ENCODE data around the gene FAM222B. TPM values are rescaled to one million over a fixed set of nuclear protein-coding genes. Genes with fewer than 3 reads are reported as not detected.
A peak's percentile ranks its signal among the peaks of the same experiment; 100 is the strongest.

Gene FAM222B
- total RNA-seq, 1 experiment from 2014 or later = 0.46 TPM

- Histone ChIP-seq H3K27me3 (no peaks in the 10 kb centered on the region), H3K9me3 (no peaks in the 10 kb centered on the region), H3K4me3 (no peak overlapping the region), H3K36me3 (peaks cover 69% of the 10 kb centered on the region)
- DNase-seq = no peak
These were observed 95.4 kb downstream of the FAM222B start for GRCh38 chr17:28747051-28747691.

DNA sequence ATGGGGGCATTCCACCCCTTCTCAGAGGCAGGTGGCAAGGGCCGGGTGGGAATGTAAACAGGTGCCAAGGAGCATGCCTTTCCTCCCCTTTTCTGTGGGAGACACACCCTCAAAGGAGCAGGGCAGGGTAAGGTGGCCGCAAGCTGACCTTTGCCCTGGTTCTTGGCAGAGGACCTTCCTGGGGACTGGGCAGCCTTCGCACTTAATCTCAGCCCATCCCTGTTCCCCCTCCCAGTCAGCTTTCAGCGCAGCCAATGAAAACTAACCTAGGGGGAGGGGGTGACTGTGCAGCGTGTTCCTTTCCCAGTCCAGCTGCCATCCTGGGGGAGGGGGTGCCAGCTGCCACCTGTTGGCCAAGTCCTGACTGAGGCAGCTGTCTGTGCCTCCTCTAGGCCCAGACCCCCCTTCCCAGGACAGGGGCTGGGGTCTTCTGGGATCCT lies 96.0 kb downstream of the FAM222B start:
- Histone ChIP-seq H3K9me3 (no peaks in the 10 kb centered on the region), H3K4me3 (no peak overlapping the region; the same call in 1 of the 2 replicates)
- no peak for DNase-seq

DNA sequence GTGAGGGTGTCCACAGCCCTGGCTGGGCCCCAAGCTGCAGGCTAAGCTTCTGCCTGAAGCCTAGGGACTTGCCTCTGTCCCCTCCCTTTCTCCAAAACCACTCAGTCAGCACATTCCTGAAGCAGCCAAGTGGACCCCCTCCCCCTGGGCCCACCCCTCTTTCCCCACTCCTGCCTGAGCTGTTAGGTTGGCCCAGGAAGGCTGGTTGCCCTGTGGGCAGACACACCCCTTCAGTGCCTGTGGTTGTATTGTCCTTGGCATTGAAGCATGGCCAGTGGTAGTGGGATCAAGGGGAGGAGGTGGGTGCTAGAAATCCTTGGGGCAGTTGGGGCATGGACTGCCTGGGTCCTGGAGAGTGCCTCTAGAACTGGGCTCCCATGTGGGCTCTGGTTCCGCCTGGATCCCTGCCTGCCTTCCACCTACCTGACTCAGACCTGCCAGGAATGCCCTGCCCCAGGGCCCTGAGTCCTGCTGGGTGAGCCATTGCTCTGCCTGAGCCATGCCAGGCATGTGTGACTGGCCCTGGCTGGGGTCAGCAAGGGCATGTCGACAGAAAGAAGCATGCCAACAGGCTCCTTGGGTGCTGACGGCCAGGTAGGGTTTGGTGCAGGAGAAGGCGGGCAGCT lies 96.7 kb downstream of the FAM222B start:
- peak; percentile 64 for DNase-seq
- peak overlapping the region; percentile 99 for H3K4me3 ChIP-seq
- H3K9me3 ChIP-seq = no peaks in the 10 kb centered on the region
- no peaks in the 10 kb centered on the region for H3K27me3 ChIP-seq
- peaks cover 58% of the 10 kb centered on the region for H3K36me3 ChIP-seq

More for the DNA sequence above, 96.0 kb downstream of the FAM222B start:
- Histone ChIP-seq H3K36me3 (peaks cover 65% of the 10 kb centered on the region), H3K27me3 (no peaks in the 10 kb centered on the region)

GRCh38 chr17:28744972-28745785 lies 97.4 kb downstream of the FAM222B start:
- no peaks in the 10 kb centered on the region for H3K9me3 ChIP-seq
- H3K36me3 ChIP-seq = peaks cover 51% of the 10 kb centered on the region

GRCh38 chr17:28744104-28744971 lies 98.3 kb downstream of the FAM222B start:
- no peaks in the 10 kb centered on the region for H3K9me3 ChIP-seq
- peak overlapping the region; percentile 99 for H3K4me3 ChIP-seq
- peaks cover 44% of the 10 kb centered on the region for H3K36me3 ChIP-seq
- no peaks in the 10 kb centered on the region for H3K27me3 ChIP-seq
- peak; percentile 62 for DNase-seq

More at GRCh38 chr17:28744972-28745785, 97.4 kb downstream of the FAM222B start:
- peak; percentile 59 for DNase-seq
- Histone ChIP-seq H3K27me3 (no peaks in the 10 kb centered on the region), H3K4me3 (peak overlapping the region; percentile 99)

DNA sequence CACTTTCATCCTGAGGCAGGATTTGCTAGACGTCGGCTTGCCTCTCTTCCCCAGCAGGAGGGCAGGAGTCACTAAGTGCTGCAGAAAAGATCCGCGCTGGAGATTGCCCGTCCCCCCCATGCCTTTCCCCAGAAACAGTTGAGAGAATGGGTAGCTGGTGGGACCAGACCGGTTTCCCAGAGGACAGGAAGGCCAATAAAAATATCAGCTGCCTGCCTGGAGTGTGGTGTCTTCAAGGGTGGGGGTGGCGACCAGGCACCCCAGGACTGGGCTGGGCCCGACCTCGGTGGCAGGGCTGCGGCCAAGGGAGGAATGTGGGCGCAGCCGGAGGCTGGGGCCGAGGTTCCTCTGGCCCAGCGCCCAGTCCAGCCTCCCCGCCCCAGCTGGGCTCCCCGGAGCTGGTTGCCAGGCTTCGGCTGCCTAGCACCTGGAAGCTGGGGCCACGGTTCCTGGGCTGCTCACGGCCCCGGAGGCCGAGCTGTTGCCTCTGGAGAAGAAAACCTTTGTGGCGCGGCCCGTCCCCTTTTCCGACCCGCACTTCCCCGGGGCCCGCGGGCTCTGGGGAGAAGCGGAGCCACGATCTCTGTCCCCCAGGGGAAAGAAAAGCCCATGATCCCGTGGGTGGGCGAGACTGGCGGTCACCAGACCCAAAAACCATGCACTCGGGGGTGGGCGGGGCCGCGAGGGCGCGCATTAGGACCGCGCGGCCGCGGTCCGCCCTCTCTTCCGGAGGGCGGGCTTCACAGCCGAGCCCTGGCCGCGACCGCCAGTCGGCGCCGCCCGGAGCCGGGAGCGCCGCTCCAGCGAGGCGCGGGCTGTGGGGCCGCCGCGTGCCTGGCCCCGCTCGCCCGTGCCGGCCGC lies 99.1 kb downstream of the FAM222B start, which contains the start of gene TRAF4:
TRAF4 (plus strand) TSS at position 769 of the 861 bp plus-strand sequence. CDS start 102 bp downstream, outside the sequence.
- Histone ChIP-seq H3K27me3 (no peaks in the 10 kb centered on the region), H3K9me3 (no peaks in the 10 kb centered on the region), H3K4me3 (peak within 1 kb of the TSS; percentile 99), H3K36me3 (peaks cover 36% of the 10 kb centered on the region)
- peak; percentile 90 for DNase-seq

- no peak for DNase-seq
- H3K9me3 ChIP-seq = no peaks in the 10 kb centered on the region
- H3K27me3 ChIP-seq = no peaks in the 10 kb centered on the region
- no peak overlapping the region for H3K4me3 ChIP-seq
- peaks cover 17% of the 10 kb centered on the region for H3K36me3 ChIP-seq
These were observed 100.9 kb downstream of the FAM222B start for GRCh38 chr17:28741358-28742349.

DNA sequence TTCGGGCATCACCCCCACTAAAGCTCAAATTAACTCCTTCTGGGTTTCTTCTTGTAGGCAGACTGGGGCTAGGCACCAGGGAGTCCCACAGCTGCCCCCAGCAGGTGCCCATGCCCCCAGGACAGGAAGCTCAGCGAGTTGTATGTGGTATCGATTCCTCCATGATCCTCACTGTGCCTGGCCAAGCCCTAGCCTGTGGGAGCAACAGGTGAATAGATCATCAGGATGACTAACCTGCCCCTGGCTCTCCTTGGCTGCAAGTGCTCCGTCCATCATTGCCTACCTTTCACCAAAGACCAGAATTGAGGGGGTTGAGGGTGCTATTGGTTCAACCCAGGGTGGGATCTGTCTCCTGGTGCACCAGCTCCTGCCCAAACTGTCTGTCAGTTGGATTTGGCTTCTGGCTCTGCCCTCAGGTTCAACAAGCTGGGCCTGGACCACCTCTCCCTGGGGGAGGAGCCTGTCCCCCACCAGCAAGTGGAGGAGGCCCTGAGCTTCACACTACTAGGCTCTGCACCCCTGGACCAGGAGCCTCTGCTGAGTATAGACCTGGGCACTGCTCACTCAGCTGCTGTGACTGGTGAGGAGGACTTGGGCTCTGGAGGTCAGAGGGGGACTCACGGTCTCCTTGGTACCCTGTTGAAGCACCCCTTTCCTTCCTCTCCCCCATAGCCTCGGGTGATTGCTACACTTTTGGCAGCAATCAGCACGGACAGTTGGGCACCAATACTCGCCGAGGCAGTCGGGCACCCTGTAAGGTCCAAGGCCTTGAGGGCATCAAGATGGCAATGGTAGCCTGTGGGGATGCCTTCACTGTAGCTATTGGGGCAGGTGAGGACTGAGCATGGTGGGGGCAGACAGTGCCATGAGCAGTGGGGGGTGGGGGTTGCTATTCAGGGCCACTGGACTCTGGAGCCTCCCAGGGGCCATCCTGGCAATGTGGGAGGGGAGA lies 101.9 kb downstream of the FAM222B start:
- H3K27me3 ChIP-seq = no peaks in the 10 kb centered on the region
- H3K36me3 ChIP-seq = peaks cover 8% of the 10 kb centered on the region
- H3K4me3 ChIP-seq = no peak overlapping the region
- DNase-seq = no peak
- H3K9me3 ChIP-seq = no peaks in the 10 kb centered on the region

DNA sequence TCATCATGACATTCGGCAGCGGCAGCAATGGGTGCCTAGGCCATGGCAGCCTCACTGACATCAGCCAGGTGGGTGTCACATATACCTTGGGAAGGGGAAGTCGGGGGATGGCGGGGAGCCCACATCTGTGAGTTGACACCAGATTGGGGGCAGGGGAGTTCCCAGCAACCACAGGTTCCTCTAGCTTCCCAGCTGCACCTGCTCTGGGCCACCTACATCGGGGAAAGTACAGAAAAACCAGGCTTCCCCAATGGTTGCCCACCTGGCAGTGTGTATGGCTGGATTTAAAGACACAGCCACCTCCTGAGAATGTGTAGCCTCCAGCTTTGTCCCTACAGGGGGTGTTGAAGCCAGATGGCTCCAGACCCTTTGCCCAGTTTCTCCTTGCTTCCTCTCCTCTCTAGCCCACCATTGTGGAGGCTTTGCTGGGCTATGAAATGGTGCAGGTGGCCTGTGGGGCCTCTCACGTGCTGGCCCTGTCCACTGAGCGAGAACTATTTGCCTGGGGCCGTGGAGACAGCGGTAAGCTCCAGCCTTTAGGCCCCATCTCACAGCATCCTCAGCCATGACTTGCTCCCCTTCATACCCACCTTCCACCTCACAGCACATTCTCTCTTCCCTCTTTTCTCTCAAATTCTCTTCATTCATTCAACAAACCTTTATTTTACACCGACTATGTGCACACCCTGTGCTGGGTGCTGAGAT lies 103.8 kb downstream of the FAM222B start:
- H3K4me3 ChIP-seq = no peak overlapping the region
- no peaks in the 10 kb centered on the region for H3K27me3 ChIP-seq
- no peak for DNase-seq
- no peaks in the 10 kb centered on the region for H3K36me3 ChIP-seq
- H3K9me3 ChIP-seq = no peaks in the 10 kb centered on the region

GRCh38 chr17:28737770-28738679 lies 104.6 kb downstream of the FAM222B start:
- Histone ChIP-seq H3K36me3 (no peaks in the 10 kb centered on the region), H3K27me3 (no peaks in the 10 kb centered on the region), H3K4me3 (no peak overlapping the region), H3K9me3 (no peaks in the 10 kb centered on the region)
- DNase-seq = no peak

DNA sequence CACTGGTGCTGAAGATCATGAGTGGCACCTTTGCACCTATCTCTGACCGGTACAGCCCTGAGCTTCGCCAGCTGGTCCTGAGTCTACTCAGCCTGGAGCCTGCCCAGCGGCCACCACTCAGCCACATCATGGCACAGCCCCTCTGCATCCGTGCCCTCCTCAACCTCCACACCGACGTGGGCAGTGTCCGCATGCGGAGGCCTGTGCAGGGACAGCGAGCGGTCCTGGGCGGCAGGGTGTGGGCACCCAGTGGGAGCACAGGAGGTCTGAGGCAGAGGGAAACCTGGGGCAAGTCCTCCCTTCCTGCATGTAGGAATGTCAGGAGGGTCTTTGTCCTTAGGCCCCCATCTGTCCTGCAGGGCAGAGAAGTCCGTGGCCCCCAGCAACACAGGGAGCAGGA lies 105.3 kb downstream of the FAM222B start:
- no peak overlapping the region for H3K4me3 ChIP-seq
- no peaks in the 10 kb centered on the region for H3K27me3 ChIP-seq
- no peaks in the 10 kb centered on the region for H3K9me3 ChIP-seq
- no peaks in the 10 kb centered on the region for H3K36me3 ChIP-seq
- no peak for DNase-seq
